ENCODE results near the gene JARID2.

DNA sequence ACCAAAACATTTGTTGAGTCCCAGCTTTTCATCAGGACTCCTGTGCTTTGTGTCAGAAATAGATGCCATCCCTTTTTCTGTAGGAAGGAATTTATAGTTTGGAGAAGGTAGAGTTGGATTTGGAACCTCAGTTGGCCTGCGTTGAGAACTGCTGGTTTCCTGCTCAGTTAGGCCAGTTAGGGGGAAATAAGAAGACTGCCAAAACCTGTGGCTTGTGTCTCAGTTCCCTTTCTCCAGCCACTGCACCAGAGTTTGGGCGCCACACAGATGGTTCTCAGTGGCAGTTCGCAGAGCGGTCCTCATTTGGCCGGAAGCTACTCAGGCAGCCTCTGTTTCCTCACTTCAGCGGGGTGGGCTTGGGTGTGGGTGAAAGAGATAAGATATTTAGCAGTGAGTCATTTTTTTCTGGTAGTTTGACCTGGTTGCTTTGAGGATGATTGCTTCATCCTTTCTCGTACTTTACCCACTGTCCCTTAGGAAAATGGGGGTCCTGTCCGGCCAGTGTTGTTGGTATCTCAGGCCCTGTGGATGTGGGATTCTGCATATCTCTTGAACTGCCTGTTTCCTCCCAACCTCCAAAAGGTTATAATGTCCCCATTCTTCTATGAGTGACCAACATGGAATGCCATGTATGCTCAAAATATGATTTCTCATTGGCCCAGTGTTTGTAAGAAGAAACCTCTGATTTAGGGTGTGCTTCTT is 53.7 kb downstream of the JARID2 start:
- TF ChIP-seq POLR2AphosphoS5 (IDR thresholded peaks at IDR 0.05; ENCODE audit: insufficient read depth in 1 of 2, low read depth in 1 of 2) (no peak), CTCF (IDR thresholded peaks at IDR 0.05) (no peak)
